HG02623 (cell line): ENCODE results near the gene PKD2.

Experiments used
- ATAC-seq: cut with Tn5 transposase; IDR thresholded peaks from one replicate; pipeline ENCODE4 v1.9.1; 2021; ENCODE audit warnings: moderate library complexity; ENCODE audit not compliant: unreplicated experiment

PKD2 gene

GRCh38 chr4:88007304-88008121, at the start of gene PKD2:
Gene PKD2 (plus strand): TSS chr4:88007635. CDS start chr4:88007734, 99 bp downstream.
- ATAC-seq, result peak; percentile 90

- no peak for ATAC-seq
These were observed 45.4 kb upstream of the PKD2 start for GRCh38 chr4:87961993-87962392.

- no peak for ATAC-seq
These were observed 44.9 kb upstream of the PKD2 start for GRCh38 chr4:87962398-87963146.

- no peak for ATAC-seq
These were observed 41.9 kb upstream of the PKD2 start for GRCh38 chr4:87965501-87965975.

- no peak for ATAC-seq
These were observed 41.3 kb upstream of the PKD2 start for GRCh38 chr4:87966095-87966496.

DNA sequence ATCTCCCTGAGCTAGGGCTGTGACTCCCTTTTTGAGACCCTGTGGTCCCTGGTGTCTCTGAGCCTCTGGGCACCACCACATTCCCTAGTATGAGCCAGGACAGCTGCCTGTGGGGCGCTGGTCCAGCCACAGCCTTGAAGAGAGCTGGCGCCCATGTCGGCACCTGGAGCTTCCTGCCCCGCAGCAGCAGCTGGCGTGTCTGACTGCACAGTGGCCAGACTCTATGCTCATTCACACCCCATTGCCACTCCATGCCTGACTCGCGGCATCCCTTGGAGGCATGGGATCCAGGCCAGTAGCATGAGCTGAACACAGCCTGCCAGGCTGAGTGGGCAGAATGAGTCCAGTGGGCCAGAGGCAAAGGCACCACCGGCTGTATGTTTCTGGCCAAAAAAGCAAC, 40.2 kb upstream of the PKD2 start:
- no peak for ATAC-seq

GRCh38 chr4:87970121-87970520, 37.3 kb upstream of the PKD2 start:
- no peak for ATAC-seq

- ATAC-seq, result no peak
These were observed 35.6 kb upstream of the PKD2 start for GRCh38 chr4:87971866-87972265.

GRCh38 chr4:87973283-87974169, 33.9 kb upstream of the PKD2 start:
- peak; percentile 90 for ATAC-seq

GRCh38 chr4:87974856-87975462, 32.5 kb upstream of the PKD2 start:
- no peak for ATAC-seq

- ATAC-seq, result no peak
These were observed 32.0 kb upstream of the PKD2 start, which contains the start of gene SPP1 for GRCh38 chr4:87975466-87975865. Gene SPP1 (plus strand): TSS chr4:87975714. CDS start chr4:87976896, 1,182 bp downstream.

GRCh38 chr4:87977521-87978278, 29.7 kb upstream of the PKD2 start:
- no peak for ATAC-seq

DNA sequence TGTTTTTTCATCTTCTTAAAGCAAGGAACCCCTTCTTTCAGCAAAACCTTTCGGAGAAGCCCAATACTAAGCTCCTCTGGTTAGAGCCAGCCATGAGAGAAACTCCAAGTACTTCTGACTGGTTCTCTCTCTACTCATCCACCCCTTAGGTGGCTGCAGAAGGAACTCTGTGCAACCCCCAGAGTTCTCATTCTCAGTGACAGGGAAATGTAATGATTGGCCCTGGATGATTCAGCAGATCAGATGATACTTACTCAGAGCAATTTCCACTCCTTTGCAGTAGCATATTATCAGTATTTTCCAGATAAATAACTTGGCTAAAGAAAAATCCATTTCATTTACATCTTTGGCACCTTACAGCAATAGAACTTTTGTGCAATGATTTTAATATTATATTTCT, 28.8 kb upstream of the PKD2 start:
- ATAC-seq, result no peak

DNA sequence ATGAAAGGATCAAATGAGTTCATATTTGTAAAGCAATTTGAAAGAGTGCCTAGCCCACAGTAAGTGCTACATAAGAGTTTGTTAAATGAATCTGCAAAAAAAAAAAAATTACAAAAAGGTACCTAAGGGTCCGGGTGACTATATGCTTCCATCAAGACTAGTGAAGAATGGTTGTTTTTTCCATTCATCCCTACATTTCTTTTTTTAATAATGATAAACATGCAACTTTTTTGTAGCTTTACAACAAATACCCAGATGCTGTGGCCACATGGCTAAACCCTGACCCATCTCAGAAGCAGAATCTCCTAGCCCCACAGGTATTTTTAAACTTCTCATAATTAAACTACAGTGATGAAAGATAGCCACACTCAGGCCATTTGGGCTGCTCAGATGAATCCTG, 27.6 kb upstream of the PKD2 start:
- no peak for ATAC-seq

DNA sequence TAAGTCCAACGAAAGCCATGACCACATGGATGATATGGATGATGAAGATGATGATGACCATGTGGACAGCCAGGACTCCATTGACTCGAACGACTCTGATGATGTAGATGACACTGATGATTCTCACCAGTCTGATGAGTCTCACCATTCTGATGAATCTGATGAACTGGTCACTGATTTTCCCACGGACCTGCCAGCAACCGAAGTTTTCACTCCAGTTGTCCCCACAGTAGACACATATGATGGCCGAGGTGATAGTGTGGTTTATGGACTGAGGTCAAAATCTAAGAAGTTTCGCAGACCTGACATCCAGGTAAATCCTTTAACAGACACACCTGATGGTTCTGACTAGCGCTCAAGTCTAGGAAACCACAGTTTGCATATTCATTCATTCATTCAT, 25.9 kb upstream of the PKD2 start:
- no peak for ATAC-seq

DNA sequence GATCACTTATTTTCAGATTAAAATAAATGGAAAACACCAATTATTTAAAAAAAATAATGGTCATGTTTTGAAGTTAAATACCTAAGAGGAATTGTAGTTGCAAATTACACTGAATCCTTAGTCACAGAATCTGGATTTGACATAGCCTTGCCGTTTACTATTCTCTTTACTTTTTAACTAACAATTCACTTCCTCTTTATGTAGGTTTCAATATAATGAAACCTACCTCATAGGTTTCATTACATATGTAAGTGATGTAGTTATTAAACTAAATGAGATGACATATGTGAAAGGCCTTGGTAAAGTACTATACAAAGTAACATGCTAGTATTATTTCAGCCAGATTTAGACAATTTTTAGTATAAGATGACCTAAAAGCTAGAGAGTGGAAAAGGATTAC, 25.4 kb upstream of the PKD2 start:
- no peak for ATAC-seq

DNA sequence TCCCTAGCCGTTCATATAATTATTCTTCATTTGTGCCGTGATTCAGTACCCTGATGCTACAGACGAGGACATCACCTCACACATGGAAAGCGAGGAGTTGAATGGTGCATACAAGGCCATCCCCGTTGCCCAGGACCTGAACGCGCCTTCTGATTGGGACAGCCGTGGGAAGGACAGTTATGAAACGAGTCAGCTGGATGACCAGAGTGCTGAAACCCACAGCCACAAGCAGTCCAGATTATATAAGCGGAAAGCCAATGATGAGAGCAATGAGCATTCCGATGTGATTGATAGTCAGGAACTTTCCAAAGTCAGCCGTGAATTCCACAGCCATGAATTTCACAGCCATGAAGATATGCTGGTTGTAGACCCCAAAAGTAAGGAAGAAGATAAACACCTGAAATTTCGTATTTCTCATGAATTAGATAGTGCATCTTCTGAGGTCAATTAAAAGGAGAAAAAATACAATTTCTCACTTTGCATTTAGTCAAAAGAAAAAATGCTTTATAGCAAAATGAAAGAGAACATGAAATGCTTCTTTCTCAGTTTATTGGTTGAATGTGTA, 24.9 kb upstream of the PKD2 start:
- no peak for ATAC-seq

- no peak for ATAC-seq
These were observed 23.4 kb upstream of the PKD2 start for GRCh38 chr4:87983996-87984395.

GRCh38 chr4:87985097-87985886, 22.1 kb upstream of the PKD2 start:
- peak; percentile 86 for ATAC-seq
